ENCODE results near the gene OR6C1. TPM values are rescaled to one million over a fixed set of nuclear protein-coding genes. Genes with fewer than 3 reads are reported as not detected.

Gene OR6C1
- total RNA-seq: not detected in 2 replicates

DNA sequence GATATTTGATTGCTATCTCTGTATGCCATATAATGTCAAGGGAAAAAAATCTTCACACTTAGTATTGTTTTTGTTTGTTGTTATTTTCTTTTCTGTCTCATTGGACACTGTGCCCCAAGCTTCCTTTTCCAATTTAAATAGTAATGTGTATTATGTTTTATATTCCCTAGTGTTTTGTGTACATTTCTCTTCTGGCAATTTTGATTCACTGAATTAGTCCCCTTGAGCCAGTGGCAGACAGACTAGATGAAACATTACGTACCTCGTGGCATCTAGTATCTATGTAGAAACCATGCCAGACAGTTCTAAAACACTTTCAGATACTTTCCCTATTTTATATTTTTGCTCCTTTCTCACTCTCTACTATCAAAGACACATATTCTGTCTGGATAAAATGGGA lies at the start of gene OR6C1:
Gene OR6C1 (plus strand): TSS at position 301 of the 400 bp plus-strand sequence. CDS start 6,257 bp downstream, outside the sequence.

DNA sequence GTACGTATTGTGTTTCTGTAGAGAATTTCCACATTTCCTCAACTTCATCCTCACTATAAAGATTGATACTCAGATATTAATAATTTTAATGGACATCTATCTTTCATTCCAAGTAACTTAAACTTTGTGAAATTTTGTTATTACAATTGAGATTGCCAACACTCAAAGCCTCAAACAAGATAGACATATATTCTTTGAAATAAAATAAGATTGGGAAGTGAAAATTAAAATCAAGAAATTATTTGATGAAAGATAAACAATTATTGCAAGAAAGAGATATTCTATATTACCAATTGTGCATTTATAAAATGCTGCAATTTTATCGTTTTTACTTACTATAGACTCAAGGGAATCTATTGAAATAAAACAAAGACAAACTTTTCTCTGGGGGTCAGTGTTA lies 17.7 kb upstream of the OR6C1 start, which contains the start of gene OR6C6:
Gene OR6C6 (minus strand): TSS at position 101 of the 400 bp plus-strand sequence. CDS start 1,337 bp downstream, outside the sequence.

DNA sequence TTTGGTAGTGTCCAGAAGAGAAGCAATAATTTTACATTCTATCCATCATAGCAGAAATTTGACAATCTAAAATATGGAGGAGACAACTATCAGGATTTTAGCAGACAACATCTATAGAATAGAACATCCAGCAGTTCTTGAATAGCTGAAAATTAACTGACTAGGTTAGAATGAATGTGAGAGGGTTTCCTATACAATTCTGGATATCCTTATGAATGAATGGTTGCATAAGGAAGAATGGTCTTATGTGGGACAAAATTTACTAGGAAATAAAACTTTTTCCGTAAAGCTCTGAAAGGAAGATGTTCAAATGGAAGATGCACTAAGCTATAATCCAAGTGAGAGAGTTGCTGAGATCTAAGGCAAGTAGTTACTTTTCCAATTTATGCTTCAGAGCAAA lies 16.3 kb downstream of the OR6C1 start, which contains the start of gene OR6C3:
Gene OR6C3 (plus strand): TSS at position 301 of the 400 bp plus-strand sequence. CDS start 955 bp downstream, outside the sequence.

DNA sequence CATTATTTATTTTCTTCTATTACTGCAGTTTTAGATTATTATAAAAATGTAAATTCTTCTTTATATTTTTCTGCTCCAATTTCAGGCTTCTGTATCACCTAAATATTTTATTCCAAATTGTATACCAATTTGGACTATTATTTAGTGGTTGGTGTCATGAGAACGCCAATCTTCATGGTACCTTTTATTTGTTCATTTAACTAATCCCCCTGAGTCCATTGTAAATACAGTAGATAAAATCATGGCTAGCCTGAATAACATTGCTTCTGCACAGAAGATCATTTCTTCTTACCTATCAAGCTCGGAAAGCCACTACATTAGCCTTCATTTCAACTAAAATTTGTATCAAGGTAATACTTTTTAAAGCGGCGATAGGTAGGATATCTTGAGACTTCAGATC lies 48.5 kb downstream of the OR6C1 start, which contains the start of gene OR6C75:
Gene OR6C75 (plus strand): TSS at position 301 of the 400 bp plus-strand sequence. CDS start 2,136 bp downstream, outside the sequence.

Other genes starting within 250 kb of the OR6C1 start
- gene OR9K2, start 187.9 kb upstream of the OR6C1 start, total RNA-seq: not detected in 2 replicates
- not detected in 2 replicates for gene OR10A7, start 93.3 kb upstream of the OR6C1 start, total RNA-seq
- not detected in 2 replicates for gene OR6C74, start 69.7 kb upstream of the OR6C1 start, total RNA-seq
- gene OR6C6, start 17.8 kb upstream of the OR6C1 start, total RNA-seq: not detected in 2 replicates
- gene OR6C3, start 16.4 kb downstream of the OR6C1 start, total RNA-seq: not detected in 2 replicates
- not detected in 2 replicates for gene OR6C75, start 48.6 kb downstream of the OR6C1 start, total RNA-seq
- gene OR6C65, start 86.2 kb downstream of the OR6C1 start, total RNA-seq: not detected in 2 replicates
- gene OR6C76, start 111.9 kb downstream of the OR6C1 start, total RNA-seq: not detected in 2 replicates
- not detected in 2 replicates for gene OR6C2, start 129.7 kb downstream of the OR6C1 start, total RNA-seq
- not detected in 2 replicates for gene OR6C70, start 155.8 kb downstream of the OR6C1 start, total RNA-seq
- gene OR6C68, start 178.0 kb downstream of the OR6C1 start, total RNA-seq: not detected in 2 replicates
- not detected in 2 replicates for gene OR6C4, start 235.3 kb downstream of the OR6C1 start, total RNA-seq